NB4 (cell line): ENCODE measurements around the gene KLF18.

Experiments
- DNase-seq: peaks from one replicate; pipeline ENCODE4 v3.0.0; 2010; ENCODE audit warnings: low read depth
- H3K4me3 ChIP-seq: one replicate; pipeline ENCODE4 v1.5.1; 2011; ENCODE audit warnings: mild to moderate bottlenecking, low read depth, low read length, moderate library complexity
- CTCF ChIP-seq: IDR thresholded peaks from one replicate; pipeline ENCODE4 v1.5.1; 2012; ENCODE audit warnings: low read depth, low read length
- MAX ChIP-seq: IDR thresholded peaks from 2 replicates; pipeline ENCODE4 v1.6.1; 2011; ENCODE audit warnings: low read depth, low read length
- MYC ChIP-seq: IDR thresholded peaks from 2 replicates; pipeline ENCODE4 v1.6.1; 2011; ENCODE audit warnings: low read depth, low read length
- POLR2A ChIP-seq: IDR thresholded peaks from 2 replicates; pipeline ENCODE4 v1.6.1; 2011; ENCODE audit warnings: mild to moderate bottlenecking; ENCODE audit not compliant: insufficient read length; ENCODE audit errors: extremely low read depth

KLF18 gene

GRCh38 chr1:44157903-44158302 lies 16.5 kb upstream of the KLF18 start:
- no peak overlapping the region for H3K4me3 ChIP-seq
- TF ChIP-seq MAX (no peak), MYC (no peak), POLR2A (no peak), CTCF (no peak)
- no peak for DNase-seq

GRCh38 chr1:44154049-44154448 lies 12.6 kb upstream of the KLF18 start:
- no peak overlapping the region for H3K4me3 ChIP-seq
- TF ChIP-seq CTCF (no peak), MAX (no peak), MYC (no peak), POLR2A (no peak)
- no peak for DNase-seq

GRCh38 chr1:44152692-44153091 lies 11.3 kb upstream of the KLF18 start:
- no peak overlapping the region for H3K4me3 ChIP-seq
- no peak for DNase-seq
- TF ChIP-seq POLR2A (no peak), CTCF (no peak), MAX (no peak), MYC (no peak)

- TF ChIP-seq CTCF: no peak
- no peak for TF ChIP-seq MAX
- TF ChIP-seq POLR2A: no peak
- TF ChIP-seq MYC: no peak
- H3K4me3 ChIP-seq: no peak overlapping the region
- no peak for DNase-seq
These were observed 10.4 kb upstream of the KLF18 start for GRCh38 chr1:44151808-44152207.

GRCh38 chr1:44151332-44151731 lies 9.9 kb upstream of the KLF18 start:
- H3K4me3 ChIP-seq: no peak overlapping the region
- no peak for TF ChIP-seq POLR2A
- TF ChIP-seq CTCF: no peak
- TF ChIP-seq MAX: no peak
- TF ChIP-seq MYC: no peak
- DNase-seq: no peak

- DNase-seq: no peak
- TF ChIP-seq CTCF: no peak
- no peak for TF ChIP-seq MAX
- no peak for TF ChIP-seq MYC
- TF ChIP-seq POLR2A: no peak
- H3K4me3 ChIP-seq: no peak overlapping the region
These were observed 6.2 kb upstream of the KLF18 start for GRCh38 chr1:44147582-44147981.
